EH (cell line): ENCODE results near the gene COL5A1.

ENCODE experiments used
- DNase-seq: peaks from one replicate; pipeline ENCODE4 v3.0.0-alpha.2; 2015; ENCODE audit warnings: low read depth

Gene COL5A1

GRCh38 chr9:134835448-134835847, 193.8 kb downstream of the COL5A1 start:
- DNase-seq: no peak

GRCh38 chr9:134835987-134836386, 194.4 kb downstream of the COL5A1 start:
- DNase-seq: no peak

- DNase-seq: no peak
These were observed 194.9 kb downstream of the COL5A1 start for GRCh38 chr9:134836406-134836970.

GRCh38 chr9:134837529-134837928, 195.9 kb downstream of the COL5A1 start:
- no peak for DNase-seq

DNA sequence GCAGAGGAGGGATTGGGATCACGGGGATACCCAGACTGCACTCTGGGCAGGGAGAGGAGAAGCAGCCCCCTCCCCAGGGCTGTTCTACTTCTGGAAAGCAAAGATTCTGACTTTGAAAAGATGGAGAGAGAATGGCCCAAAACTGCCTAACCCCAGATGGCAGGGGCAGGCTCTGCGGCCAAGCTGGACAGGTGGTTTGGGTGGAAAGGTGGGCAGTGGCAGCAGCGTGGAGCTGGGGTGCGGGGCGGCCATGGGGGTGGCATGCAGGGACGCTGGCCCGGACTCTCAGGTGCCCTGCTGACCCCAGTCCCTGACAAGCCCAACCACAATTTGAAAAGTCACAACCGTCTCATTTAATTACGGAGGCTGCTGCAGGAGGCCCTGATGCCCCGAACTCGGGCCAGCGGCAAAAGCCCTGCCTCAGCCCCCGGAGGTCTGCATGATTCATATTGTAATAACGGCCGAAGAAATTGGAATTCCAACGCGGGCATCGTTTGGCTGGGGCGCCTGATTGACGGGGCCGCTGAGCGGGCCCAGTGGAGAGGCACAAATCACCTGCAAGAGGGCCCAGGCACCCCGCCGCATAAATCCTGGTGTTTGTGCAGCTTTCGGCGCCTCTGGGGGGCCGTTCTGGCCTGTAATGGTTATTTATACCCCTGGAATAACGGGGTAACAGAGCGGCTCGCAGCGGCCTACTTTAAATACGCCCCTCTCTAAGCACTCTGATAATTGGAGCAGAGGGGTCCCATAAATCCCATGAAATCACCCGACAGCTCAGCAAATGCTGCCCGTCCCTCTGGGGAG, 197.2 kb downstream of the COL5A1 start:
- no peak for DNase-seq

DNA sequence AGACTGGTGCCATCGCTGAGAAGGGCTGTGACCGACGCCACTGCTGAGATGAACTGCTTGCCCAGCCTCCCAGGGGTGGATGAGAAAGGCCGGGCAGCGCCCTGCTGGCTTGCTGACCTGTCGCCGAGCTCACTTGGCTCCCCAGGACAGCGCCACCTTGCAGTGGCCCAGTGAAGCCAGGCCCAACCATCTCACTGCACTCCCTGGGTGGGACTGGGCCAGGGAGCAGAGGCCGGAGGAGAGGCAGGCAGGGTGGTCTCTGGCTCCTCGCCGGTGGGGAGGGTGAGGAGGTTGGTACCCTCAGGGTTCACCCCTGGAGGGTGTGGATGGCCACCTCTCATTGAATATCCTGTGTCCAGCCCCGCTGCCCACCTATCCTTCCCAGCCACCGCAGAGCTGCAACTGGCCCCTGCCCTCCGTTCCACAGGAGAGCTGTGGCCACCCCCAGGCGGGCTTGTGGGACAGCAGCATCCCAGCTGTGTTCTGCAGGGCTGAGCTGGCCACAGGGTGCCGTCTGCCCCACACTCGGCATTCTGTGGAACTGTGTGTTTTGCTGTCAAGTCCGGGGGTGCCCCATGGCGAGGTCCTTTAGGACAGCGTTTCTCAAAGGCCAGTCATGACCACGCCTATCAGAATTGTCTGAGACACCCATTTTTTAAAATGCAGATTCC, 198.0 kb downstream of the COL5A1 start:
- no peak for DNase-seq

GRCh38 chr9:134840511-134840910, 198.9 kb downstream of the COL5A1 start:
- no peak for DNase-seq

DNA sequence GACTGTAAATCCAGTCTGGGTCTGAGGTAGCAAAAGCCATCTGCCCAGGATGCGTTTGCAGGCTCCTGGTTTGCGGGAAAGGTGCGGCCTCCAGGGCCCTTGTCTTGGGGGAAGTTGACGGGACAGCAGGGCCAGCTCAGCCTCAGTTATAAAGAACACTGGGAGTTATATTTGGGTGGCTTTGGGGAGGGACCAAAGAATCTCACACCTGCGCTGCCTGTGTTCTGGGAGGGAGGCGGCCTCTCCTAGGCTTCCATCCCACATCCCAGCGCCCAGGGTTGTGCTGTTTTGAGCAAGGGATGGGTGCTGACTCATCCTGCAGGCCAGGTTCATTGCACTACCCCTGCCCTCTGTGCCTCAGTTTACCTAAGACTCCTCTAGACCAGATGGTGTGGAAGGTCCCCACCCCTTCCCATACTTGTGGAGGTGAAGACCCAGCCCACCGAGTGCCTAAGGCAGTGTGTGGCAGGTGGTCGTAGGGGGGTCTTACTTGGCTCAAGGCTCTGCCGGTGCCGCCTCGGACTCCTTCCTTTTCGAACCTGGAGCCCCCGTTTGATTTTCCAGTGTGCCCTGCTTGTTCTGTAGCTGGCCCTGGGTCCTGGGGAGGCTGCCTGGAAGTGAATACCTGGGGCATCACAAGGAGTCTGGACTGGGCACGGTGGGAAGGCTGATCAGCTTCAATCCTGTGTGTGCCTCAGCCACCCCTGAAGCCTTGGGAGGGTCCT, 199.7 kb downstream of the COL5A1 start:
- DNase-seq: no peak

DNA sequence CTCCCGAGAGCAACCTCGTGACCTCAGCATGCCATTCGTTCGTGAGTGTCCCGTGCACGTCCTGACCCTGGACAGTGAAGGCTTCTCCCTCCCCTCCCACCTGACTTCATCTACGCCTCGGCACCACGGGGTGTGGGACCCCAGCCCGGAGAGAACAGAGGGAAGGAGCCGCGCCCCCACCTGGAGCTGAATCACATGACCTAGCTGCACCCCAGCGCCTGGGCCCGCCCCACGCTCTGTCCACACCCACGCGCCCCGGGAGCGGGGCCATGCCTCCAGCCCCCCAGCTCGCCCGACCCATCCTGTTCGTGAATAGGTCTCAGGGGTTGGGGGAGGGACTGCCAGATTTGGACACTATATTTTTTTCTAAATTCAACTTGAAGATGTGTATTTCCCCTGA, 200.7 kb downstream of the COL5A1 start:
- DNase-seq: no peak

- DNase-seq: no peak
These were observed 202.1 kb downstream of the COL5A1 start for GRCh38 chr9:134843740-134844139.

DNA sequence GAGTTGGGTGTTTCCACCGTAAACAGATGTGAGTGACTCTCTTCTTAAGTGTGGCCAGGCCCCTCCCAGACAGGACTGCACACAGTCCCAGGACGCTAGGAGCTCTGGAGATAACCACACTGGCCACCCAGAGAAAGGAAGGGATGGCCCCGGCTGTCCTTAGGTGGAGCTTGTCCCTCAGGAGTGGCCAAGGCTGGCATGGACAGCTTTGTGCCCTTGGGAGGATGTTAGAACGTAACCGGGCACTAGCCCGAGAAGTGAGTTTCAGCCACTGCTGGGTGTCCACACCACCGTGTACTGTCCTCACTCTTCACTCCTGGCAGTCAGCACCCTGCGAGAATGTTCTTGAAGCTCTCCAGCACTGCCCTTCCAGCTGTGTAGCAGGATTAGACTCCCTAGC, 203.2 kb downstream of the COL5A1 start:
- no peak for DNase-seq

GRCh38 chr9:134846187-134846586, 204.6 kb downstream of the COL5A1 start:
- no peak for DNase-seq

DNA sequence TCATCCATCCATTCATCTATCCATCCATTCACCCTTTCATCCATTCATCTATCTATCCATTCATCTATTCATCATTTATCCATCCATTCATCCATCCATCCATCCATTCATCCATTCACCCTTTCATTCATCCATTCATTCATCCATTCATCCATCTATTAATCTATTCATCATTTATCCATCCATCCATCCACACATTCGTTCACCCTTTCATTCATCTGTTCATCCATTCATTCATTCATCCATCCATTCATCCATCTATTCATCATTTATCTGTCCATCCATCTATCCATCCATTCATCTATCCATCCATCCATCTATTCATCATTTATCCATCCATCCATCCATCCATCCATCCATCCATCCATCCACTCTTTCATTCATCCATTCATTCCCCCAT, 205.1 kb downstream of the COL5A1 start:
- no peak for DNase-seq

GRCh38 chr9:134847138-134847537, 205.5 kb downstream of the COL5A1 start:
- no peak for DNase-seq

GRCh38 chr9:134847752-134848432, 206.3 kb downstream of the COL5A1 start:
- peak; percentile 36 for DNase-seq

- no peak for DNase-seq
These were observed 206.9 kb downstream of the COL5A1 start for GRCh38 chr9:134848504-134848903.

GRCh38 chr9:134850611-134851010, 209.0 kb downstream of the COL5A1 start:
- DNase-seq: no peak

- DNase-seq: no peak
These were observed 209.4 kb downstream of the COL5A1 start for GRCh38 chr9:134851020-134851419.

DNA sequence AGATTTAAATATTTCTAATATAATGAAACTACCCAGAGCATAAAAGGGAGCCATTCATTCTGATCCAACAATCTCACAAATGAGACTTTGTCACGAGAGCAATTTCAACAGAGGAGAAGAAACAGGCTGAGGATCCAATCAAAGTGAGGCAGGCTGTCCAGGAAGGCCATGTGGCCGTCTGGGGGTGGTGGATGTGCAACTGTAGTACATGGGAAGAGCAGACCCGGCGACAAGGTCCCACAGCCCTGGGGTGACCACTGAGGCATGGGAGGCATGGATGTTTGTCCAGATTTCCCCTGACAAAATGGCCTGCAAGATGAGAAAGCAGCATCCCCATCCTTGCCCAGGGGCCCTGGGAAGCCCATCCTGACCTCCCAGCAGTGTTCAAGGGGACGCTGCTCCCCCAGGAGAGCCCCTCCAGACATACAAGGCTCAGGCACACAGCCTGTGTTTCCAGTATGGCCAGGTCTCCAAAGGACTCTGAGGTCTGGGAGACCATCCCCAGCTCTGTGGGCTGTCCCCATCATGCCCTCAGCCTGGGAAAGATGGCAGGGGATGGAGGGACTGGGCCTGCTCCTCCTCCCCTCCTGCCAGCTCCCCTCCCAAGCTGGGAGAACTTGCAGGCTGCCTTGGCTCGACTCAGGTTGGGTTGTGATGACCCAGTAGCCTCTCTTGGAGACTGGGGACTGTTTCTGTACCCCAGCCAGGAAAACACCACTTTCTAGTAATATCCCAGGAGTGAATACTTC, 211.5 kb downstream of the COL5A1 start:
- no peak for DNase-seq

GRCh38 chr9:134853893-134854292, 212.3 kb downstream of the COL5A1 start:
- DNase-seq: no peak

- DNase-seq: no peak
These were observed 213.0 kb downstream of the COL5A1 start for GRCh38 chr9:134854541-134854981.
